A549 (cell line): ENCODE data around the gene MAMSTR.

Source experiments
- CHD2 ChIP-seq: fragments of 150-350 bp; IDR thresholded peaks from 2 replicates; pipeline ENCODE4 v1.6.1; 2014; ENCODE audit warnings: low read length; ENCODE audit not compliant: partially characterized antibody
- NFE2L2 ChIP-seq: fragments of 150-350 bp; conservative IDR thresholded peaks from 2 replicates; pipeline ENCODE4 v1.6.1; 2014; ENCODE audit warnings: low read length
- POLR2A ChIP-seq: IDR thresholded peaks from 2 replicates; pipeline ENCODE4 v1.6.1; 2012; ENCODE audit warnings: mild to moderate bottlenecking, low read length
- RARB ChIP-seq: fragments of 250-450 bp; sonication (Bioruptor Pico); IDR thresholded peaks from 2 replicates; pipeline ENCODE4 v1.8.0; 2021; ENCODE audit warnings: mild to moderate bottlenecking, moderate library complexity
- RNF2 ChIP-seq: fragments of 200-600 bp; sonication (generic); IDR thresholded peaks from 2 replicates; pipeline ENCODE4 v1.6.1; 2016; ENCODE audit warnings: low read depth, mild to moderate bottlenecking, antibody characterized with exemption, moderate library complexity, borderline replicate concordance
- SMC3 ChIP-seq: fragments of >200 bp; sonication (Bioruptor Twin); formaldehyde crosslinking; IDR thresholded peaks from 3 replicates; pipeline ENCODE4 v1.6.1; 2018; ENCODE audit warnings: inconsistent platforms
- TF ChIP-seq, protein P1 (sequence below): IDR thresholded peaks from 2 replicates; pipeline ENCODE4 v1.6.1; 2012; ENCODE audit warnings: low read depth, borderline replicate concordance
- TF ChIP-seq, protein P2 (sequence below): IDR thresholded peaks from 2 replicates; pipeline ENCODE4 v1.6.1; 2012
- TF ChIP-seq, protein P3 (sequence below): fragments of >200 bp; sonication (Bioruptor Twin); formaldehyde crosslinking; IDR thresholded peaks from 3 replicates; pipeline ENCODE4 v1.5.1; 2016
- TF ChIP-seq, protein P4 (sequence below): IDR thresholded peaks from 2 replicates; pipeline ENCODE4 v1.6.1; 2012

DNA sequence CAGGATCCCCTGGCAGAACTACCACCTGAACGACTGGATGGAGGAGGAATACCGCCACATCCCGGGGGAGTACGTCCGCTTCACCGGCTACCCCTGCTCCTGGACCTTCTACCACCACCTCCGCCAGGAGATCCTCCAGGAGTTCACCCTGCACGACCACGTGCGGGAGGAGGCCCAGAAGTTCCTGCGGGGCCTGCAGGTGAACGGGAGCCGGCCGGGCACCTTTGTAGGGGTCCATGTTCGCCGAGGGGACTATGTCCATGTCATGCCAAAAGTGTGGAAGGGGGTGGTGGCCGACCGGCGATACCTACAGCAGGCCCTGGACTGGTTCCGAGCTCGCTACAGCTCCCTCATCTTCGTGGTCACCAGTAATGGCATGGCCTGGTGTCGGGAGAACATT, 16.2 kb downstream of the MAMSTR start:
- TF ChIP-seq CHD2, result no peak
- no peak for TF ChIP-seq POLR2A
- TF ChIP-seq, protein P1, sequence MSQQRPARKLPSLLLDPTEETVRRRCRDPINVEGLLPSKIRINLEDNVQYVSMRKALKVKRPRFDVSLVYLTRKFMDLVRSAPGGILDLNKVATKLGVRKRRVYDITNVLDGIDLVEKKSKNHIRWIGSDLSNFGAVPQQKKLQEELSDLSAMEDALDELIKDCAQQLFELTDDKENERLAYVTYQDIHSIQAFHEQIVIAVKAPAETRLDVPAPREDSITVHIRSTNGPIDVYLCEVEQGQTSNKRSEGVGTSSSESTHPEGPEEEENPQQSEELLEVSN, result no peak
- no peak for TF ChIP-seq NFE2L2
- TF ChIP-seq SMC3, result no peak
- TF ChIP-seq, protein P2, sequence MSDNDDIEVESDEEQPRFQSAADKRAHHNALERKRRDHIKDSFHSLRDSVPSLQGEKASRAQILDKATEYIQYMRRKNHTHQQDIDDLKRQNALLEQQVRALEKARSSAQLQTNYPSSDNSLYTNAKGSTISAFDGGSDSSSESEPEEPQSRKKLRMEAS, result no peak
- TF ChIP-seq RNF2, result no peak
- TF ChIP-seq, protein P3, sequence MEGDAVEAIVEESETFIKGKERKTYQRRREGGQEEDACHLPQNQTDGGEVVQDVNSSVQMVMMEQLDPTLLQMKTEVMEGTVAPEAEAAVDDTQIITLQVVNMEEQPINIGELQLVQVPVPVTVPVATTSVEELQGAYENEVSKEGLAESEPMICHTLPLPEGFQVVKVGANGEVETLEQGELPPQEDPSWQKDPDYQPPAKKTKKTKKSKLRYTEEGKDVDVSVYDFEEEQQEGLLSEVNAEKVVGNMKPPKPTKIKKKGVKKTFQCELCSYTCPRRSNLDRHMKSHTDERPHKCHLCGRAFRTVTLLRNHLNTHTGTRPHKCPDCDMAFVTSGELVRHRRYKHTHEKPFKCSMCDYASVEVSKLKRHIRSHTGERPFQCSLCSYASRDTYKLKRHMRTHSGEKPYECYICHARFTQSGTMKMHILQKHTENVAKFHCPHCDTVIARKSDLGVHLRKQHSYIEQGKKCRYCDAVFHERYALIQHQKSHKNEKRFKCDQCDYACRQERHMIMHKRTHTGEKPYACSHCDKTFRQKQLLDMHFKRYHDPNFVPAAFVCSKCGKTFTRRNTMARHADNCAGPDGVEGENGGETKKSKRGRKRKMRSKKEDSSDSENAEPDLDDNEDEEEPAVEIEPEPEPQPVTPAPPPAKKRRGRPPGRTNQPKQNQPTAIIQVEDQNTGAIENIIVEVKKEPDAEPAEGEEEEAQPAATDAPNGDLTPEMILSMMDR, result no peak
- no peak for TF ChIP-seq RARB (CRISPR knock-in tag)
- TF ChIP-seq, protein P4, sequence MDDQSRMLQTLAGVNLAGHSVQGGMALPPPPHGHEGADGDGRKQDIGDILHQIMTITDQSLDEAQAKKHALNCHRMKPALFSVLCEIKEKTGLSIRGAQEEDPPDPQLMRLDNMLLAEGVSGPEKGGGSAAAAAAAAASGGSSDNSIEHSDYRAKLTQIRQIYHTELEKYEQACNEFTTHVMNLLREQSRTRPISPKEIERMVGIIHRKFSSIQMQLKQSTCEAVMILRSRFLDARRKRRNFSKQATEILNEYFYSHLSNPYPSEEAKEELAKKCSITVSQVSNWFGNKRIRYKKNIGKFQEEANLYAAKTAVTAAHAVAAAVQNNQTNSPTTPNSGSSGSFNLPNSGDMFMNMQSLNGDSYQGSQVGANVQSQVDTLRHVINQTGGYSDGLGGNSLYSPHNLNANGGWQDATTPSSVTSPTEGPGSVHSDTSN, result no peak
